GM12872 (cell line): ENCODE results near the gene PTPRJ.

Experiments used
- CTCF ChIP-seq: IDR thresholded peaks from 3 replicates; pipeline ENCODE4 v1.5.1; 2011; ENCODE audit warnings: low read depth, mild to moderate bottlenecking, low read length, moderate library complexity; ENCODE audit not compliant: insufficient read depth

PTPRJ gene

DNA sequence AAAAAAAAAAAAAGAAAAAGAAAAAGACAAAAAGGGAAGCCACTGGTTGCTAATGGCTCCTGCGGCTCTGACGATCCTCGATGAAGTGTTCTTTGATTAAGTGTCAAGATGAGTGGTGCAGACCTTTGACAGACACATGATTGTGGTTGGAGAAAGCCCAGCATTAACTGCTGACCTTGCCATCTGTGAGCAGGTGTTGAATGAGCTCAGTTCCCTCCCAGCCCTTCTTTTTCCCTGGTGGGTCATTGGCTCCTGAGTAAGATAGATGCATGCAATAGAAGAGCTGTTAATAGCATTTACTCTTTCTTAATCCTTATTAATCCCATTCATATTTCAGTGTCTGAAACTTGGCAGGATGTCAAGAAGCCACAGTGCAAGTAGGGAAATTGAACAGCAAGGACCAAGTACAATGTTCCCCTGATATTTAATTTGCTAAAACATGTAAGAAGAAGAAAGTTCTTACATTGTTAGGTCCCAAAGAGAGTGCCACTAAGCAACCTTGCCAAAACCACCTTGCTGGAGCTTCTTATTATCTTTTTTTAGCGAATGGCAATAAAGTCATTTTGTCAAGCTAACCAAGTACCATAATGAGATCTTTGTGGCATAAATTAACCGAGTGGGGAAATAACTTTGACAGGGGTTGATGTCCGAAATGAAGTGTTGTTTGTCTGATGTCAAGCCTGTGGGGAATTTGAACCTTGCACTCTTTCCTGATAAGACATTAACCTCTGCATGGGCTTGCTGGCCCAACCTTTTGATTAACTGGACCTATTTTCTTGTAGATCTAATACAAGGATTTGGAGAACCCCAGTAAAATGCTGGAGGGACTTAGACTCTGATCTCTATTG lies 113.7 kb downstream of the PTPRJ start:
- TF ChIP-seq CTCF: no peak

DNA sequence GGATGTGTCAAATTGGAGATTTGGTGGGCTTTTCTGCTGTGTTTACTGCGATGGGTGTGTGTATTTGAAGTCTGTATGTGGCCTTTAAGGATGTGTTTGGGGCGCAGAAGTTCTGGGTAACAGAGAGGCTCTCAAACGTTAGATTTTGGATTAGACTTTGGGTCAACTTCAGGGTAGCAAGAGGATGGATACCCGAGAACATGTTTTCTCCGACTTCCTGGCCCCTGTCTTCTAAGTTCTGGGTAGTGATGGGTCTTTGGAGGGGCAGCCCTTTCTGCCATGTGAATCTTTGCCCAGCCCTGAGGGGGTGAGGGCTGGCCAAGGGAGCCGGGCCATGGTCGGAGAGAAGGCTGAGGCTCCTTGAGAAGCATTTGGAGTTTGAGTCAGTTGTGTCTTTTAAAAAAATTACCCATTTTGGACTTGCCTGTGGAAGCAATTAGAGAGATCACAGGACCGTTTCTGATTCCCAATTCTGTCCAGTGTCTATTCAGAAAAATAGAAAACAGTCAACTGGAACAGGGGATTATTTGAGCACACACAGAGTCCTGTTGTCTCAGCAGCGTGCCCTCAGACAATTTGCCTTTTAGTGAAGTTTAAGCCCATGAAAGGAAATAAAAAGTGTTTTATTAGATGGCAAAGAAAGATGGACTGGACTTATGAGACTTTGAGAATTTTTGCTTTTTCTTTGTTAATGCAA lies 114.4 kb downstream of the PTPRJ start:
- no peak for TF ChIP-seq CTCF

DNA sequence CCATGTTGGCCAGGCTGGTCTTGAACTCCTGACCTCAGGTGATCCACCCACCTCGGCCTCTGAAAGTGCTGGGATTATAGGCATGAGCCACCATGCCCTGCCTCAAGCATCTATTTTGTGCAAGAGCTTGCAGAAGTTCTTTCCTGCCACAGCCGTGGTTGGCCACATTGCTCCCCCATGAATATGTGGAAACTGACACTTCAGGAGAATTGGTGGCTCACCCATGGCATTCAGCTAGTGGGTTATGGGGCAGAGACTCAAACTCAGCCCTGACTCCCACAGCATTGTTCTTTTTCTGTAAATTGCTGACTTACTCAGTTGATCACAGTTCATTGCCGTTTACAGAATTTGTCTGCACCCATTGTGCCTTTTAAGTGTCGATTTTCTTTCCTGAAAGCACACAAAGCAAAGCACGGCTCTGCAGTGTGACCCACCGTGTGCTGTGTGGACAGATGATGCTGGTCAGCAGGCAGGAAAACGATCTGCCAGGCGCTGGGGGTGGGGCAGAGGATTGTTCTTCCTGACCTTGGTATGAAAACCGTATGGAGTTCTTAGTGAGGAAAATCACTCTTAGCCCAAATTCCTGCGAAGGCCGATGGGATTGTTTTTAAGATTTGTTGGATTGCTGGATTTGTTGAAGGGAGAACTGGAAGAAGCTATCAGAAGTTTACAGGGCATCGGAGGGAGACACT lies 115.6 kb downstream of the PTPRJ start:
- TF ChIP-seq CTCF: no peak

GRCh38 chr11:48096588-48097525 lies 116.5 kb downstream of the PTPRJ start:
- TF ChIP-seq CTCF: no peak

DNA sequence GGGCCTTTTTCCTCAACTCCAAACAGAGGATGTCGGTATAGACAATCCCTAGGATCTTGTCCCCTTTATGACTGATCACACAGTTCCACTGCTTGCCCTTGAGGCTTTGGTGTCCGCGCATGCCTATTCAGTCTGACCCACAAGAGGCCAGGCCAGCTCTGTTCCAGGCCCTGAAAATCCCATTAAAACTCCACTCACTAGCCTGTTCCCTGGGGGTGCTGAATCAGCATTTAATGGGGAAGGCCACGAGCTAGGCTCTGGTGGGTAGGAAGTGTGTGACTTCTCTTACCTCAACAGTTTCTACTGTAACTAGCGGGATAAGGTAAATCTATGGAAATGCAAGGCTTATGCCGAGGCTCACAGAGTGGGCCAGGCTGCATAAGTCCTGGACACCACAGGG lies 117.7 kb downstream of the PTPRJ start:
- no peak for TF ChIP-seq CTCF

DNA sequence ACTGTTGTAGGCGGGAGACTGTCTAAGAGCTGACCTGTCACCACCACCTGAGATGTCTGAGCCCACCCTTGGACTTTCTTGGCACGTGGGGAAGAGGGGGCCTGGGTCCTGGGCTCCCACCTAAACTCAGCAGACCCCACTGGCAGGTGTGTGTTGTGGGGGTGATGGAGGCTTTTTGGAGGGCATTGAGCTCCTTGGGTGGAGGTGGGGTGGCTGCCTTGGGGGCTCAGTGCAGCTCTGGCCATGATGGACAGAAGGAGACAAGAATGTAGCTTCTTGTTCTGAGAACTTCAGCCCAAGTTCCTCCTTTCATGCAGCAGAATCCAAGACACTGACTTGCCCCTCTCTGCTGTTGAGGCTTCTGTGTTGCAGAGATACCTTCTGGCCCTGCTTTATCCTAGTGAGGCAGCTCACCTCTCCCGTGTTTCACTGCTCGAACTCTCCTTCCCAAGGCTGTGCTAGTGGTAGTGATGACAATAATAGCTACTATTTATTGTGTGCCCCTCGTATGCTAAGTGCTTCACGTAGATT lies 119.6 kb downstream of the PTPRJ start:
- TF ChIP-seq CTCF: no peak
